Aorta (tissue), 5 donors: Measurements from ENCODE around the gene FBN1. TPM values are rescaled to one million over a fixed set of nuclear protein-coding genes. Genes with fewer than 3 reads are reported as not detected.
A peak's percentile ranks its signal among the peaks of the same experiment; 100 is the strongest.

Experiments used
- ATAC-seq: fragments of 200-7000 bp; cut with Tn5 transposase; one replicate; pipeline ENCODE4 v1.9.1; 2022; ENCODE audit warnings: moderate library complexity; ENCODE audit not compliant: low FRiP score
- DNase-seq, 2 donors: peaks; one replicate each; pipeline ENCODE4 v3.0.0-alpha.2; 2020
- H3K27ac ChIP-seq, 2 donors: one replicate each; pipeline ENCODE4 v1.5.1; 2013; ENCODE audit warnings: low read length in 2 of 2, mild to moderate bottlenecking in 2 of 2, moderate library complexity in 2 of 2, control low read depth in 1 of 2, inconsistent platforms in 1 of 2, low read depth in 1 of 2
- H3K27me3 ChIP-seq, 2 donors: one replicate each; pipeline ENCODE4 v1.6.1; 2013; ENCODE audit warnings: control low read depth in 1 of 2, low read length in 1 of 2, mild to moderate bottlenecking in 1 of 2, moderate library complexity in 1 of 2; ENCODE audit not compliant: insufficient read depth in 2 of 2, control insufficient read depth in 1 of 2
- H3K36me3 ChIP-seq, 2 donors: one replicate each; pipeline ENCODE4 v1.6.1; 2013; ENCODE audit warnings: control low read depth in 1 of 2, low read length in 1 of 2, mild to moderate bottlenecking in 1 of 2; ENCODE audit not compliant: insufficient read depth in 2 of 2, control insufficient read depth in 1 of 2
- H3K4me1 ChIP-seq, 2 donors: one replicate each; pipeline ENCODE4 v1.6.1; 2013; ENCODE audit warnings: low read length in 2 of 2, control low read depth in 1 of 2, mild to moderate bottlenecking in 1 of 2, moderate library complexity in 1 of 2; ENCODE audit not compliant: insufficient read depth in 2 of 2, control insufficient read depth in 1 of 2
- H3K4me3 ChIP-seq, 2 donors: one replicate each; pipeline ENCODE4 v1.5.1; 2013; ENCODE audit warnings: low read length in 2 of 2, control low read depth in 1 of 2, mild to moderate bottlenecking in 1 of 2
- H3K9me3 ChIP-seq: one replicate; pipeline ENCODE4 v1.6.1; 2013; ENCODE audit warnings: mild to moderate bottlenecking, low read length; ENCODE audit not compliant: control insufficient read depth
- WGBS, 2 donors: extraction: QIAGEN DNeasy Blood & Tissue Kit; methylation state at CpG; one replicate each; pipeline ENCODE4 v1.1.7; 2013; 5-methylcytosine and 5-hydroxymethylcytosine counted together
- intact Hi-C, 2 donors: fragments of 100-400 bp; cut with DNase I; formaldehyde crosslinking; loops; one replicate each; pipeline versions ENCODE4 v1.14.2 to v1.15.0; 2022
- polyA plus RNA-seq, 2 donors: library from polyadenylated mRNA; stranded (reverse); fragments of 200-250 nt; gene quantifications; one replicate each; pipeline ENCODE4 v1.2.3, GENCODE V29; 2013
- total RNA-seq, 2 donors: library from RNA; stranded (reverse); fragmentation: NEBNext Ultra II Directional; extraction: Animal tissue kit (Norgen Biotek cat#: 25700); gene quantifications; one replicate each; pipeline ENCODE4 v1.2.1, GENCODE V29; 2021
- donor health status: healthy with polysubstance abuse.
- donor health status: Bipolar disorder and iron deficiency.
- donor health status: DM: no; HTN: no; CAD: no.
- donor health status: DM: no; HTN: no; CAD: no.
- donor health status: DM: yes; HTN: yes; CAD: no.

FBN1 gene
- total and polyA plus RNA-seq, 4 donors: 24.7 to 529 (median 141) TPM

- no peaks in the 10 kb centered on the region for H3K9me3 ChIP-seq
- no peak overlapping the region for H3K27ac ChIP-seq
- ATAC-seq (no peak), DNase-seq (no peak)
- H3K27me3 ChIP-seq: no peaks in the 10 kb centered on the region
- H3K36me3 ChIP-seq: no peaks in the 10 kb centered on the region
- intact Hi-C loops: no loop called here
- 92% methylated on average over 7 of the region's 7 CpGs for WGBS, 2 donors
- no peaks in the 10 kb centered on the region for H3K4me1 ChIP-seq
- no peak overlapping the region for H3K4me3 ChIP-seq
Observed at GRCh38 chr15:48678851-48679250, 33.3 kb upstream of the FBN1 start.

GRCh38 chr15:48677821-48678220 is 32.3 kb upstream of the FBN1 start:
- ATAC-seq (no peak), DNase-seq (no peak)
- no peak overlapping the region for H3K4me3 ChIP-seq
- WGBS, 2 donors: 64 to 72% methylated on average over 2 of the region's 2 CpGs
- H3K27me3 ChIP-seq: no peaks in the 10 kb centered on the region
- no peaks in the 10 kb centered on the region for H3K9me3 ChIP-seq
- H3K27ac ChIP-seq: no peak overlapping the region
- H3K4me1 ChIP-seq: no peaks in the 10 kb centered on the region
- intact Hi-C loops: no loop called here
- no peaks in the 10 kb centered on the region for H3K36me3 ChIP-seq

GRCh38 chr15:48675436-48675835 is 29.9 kb upstream of the FBN1 start:
- Histone ChIP-seq H3K9me3 (peaks cover 1% of the 10 kb centered on the region), H3K36me3 (no peaks in the 10 kb centered on the region), H3K4me3 (no peak overlapping the region), H3K4me1 (no peaks in the 10 kb centered on the region), H3K27me3 (no peaks in the 10 kb centered on the region), H3K27ac (no peak overlapping the region)
- WGBS, 2 donors: 90 to 91% methylated on average over 4 of the region's 4 CpGs
- no peak for ATAC-seq
- intact Hi-C loops: no loop called here
- DNase-seq: no peak

DNA sequence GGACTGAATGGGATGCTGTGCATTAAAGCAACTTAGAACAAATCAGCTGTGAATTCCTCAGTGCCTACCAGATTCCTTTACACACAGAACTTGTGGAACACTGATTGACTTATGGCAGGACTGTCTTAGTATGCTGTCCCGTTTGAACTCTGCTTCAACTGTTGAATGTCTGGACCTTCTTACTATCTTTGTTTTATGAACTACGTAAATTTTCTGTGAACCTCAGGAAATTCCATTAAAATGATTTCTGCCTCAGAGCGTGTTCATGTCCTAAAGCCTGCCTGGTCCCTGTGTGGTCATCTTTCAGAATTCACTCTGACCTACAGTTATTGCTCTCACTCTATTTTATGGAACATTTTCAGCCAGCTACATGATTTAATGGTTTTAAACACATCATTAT is 29.4 kb upstream of the FBN1 start:
- no peaks in the 10 kb centered on the region for H3K36me3 ChIP-seq
- intact Hi-C loops: no loop called here
- H3K4me3 ChIP-seq: no peak overlapping the region
- ATAC-seq (no peak), DNase-seq (no peak)
- no peaks in the 10 kb centered on the region for H3K4me1 ChIP-seq
- 18 to 29% methylated on average over 3 of the region's 3 CpGs for WGBS, 2 donors
- no peaks in the 10 kb centered on the region for H3K27me3 ChIP-seq
- H3K27ac ChIP-seq: peak overlapping the region in 1 of 2 donors; percentile 43
- peaks cover 1% of the 10 kb centered on the region for H3K9me3 ChIP-seq

DNA sequence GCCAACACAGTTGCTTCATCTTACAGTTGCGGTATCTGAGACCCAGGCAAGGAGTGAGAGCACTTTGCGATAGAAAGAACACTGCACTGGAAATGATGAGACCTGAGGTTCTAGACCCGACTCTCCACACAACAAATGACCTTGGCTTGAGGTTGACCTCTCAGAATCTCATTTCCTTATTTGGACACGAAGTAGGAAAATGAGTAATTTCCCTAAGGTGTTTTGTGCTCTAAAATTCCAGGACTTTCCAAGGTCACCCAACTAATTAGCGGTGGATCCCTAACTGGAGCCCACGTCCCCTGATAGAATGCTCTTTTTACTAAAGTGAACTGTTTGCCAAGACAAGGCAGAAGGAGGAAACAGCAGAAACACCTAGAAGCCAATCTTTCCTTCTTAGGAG is 26.7 kb upstream of the FBN1 start:
- no peaks in the 10 kb centered on the region for H3K4me1 ChIP-seq
- intact Hi-C loops: no loop called here
- H3K9me3 ChIP-seq: peaks cover 1% of the 10 kb centered on the region
- no peaks in the 10 kb centered on the region for H3K36me3 ChIP-seq
- H3K27me3 ChIP-seq: no peaks in the 10 kb centered on the region
- 96 to 97% methylated on average over 6 of the region's 6 CpGs for WGBS, 2 donors
- DNase-seq: no peak
- ATAC-seq: no peak
- no peak overlapping the region for H3K4me3 ChIP-seq
- no peak overlapping the region for H3K27ac ChIP-seq

GRCh38 chr15:48671103-48672022 is 25.9 kb upstream of the FBN1 start:
- WGBS, 2 donors: 39 to 45% methylated on average over 6 of the region's 6 CpGs
- Histone ChIP-seq H3K4me3 (no peak overlapping the region), H3K27ac (no peak overlapping the region), H3K4me1 (no peaks in the 10 kb centered on the region), H3K27me3 (no peaks in the 10 kb centered on the region), H3K36me3 (no peaks in the 10 kb centered on the region), H3K9me3 (peaks cover 1% of the 10 kb centered on the region)
- intact Hi-C loops: no loop called here
- peak; percentile 76 to 77 for DNase-seq
- peak; percentile 83 for ATAC-seq

DNA sequence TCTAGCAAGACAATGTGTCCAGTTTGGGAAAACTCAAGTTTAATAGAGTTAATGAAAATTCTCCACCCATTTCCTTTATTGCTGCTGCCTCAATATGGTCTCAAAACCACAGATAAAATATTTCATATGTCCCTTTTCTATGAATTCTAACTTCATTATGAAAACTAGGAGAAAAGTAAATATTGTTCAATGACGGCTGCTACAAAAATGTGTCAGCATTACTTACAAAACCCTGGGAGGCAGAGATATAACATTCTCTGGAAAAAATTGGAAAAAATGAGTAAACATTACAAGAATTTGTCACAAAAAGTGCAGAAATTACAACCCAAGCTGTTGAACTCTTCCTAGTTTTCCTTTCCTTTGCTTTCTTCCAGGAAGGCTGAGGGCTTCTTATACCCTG is 22.2 kb upstream of the FBN1 start:
- Histone ChIP-seq H3K4me3 (no peak overlapping the region), H3K36me3 (no peaks in the 10 kb centered on the region), H3K27ac (no peak overlapping the region), H3K4me1 (no peaks in the 10 kb centered on the region), H3K9me3 (peaks cover 1% of the 10 kb centered on the region), H3K27me3 (no peaks in the 10 kb centered on the region)
- DNase-seq: no peak
- intact Hi-C loops: no loop called here
- no peak for ATAC-seq
- 5 to 7% methylated on average over 1 of the region's 1 CpG for WGBS, 2 donors

DNA sequence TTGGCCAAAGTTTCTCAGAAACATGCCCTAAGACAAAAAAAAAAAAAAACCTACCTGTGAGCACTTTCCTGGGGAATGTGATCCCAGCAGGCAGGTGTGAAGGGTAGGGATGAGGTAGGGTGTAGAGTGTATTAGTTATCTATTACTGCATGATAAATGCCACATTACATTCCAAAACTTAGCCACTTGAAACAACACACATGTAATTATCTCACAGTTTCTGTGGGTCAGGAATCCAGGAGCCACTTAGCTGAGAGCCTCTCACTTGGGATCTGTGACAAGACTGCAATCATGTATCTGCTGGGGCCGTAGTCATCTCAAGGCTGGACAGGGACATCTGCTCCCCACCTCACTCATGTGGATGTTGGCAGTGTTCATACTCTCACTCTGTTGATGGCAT is 18.9 kb upstream of the FBN1 start:
- no peak overlapping the region for H3K27ac ChIP-seq
- ATAC-seq: no peak
- H3K4me3 ChIP-seq: no peak overlapping the region
- no peaks in the 10 kb centered on the region for H3K4me1 ChIP-seq
- 96% methylated on average over 1 of the region's 1 CpG for WGBS, 2 donors
- no peaks in the 10 kb centered on the region for H3K9me3 ChIP-seq
- DNase-seq: no peak
- intact Hi-C loops: no loop called here
- no peaks in the 10 kb centered on the region for H3K27me3 ChIP-seq
- no peaks in the 10 kb centered on the region for H3K36me3 ChIP-seq

DNA sequence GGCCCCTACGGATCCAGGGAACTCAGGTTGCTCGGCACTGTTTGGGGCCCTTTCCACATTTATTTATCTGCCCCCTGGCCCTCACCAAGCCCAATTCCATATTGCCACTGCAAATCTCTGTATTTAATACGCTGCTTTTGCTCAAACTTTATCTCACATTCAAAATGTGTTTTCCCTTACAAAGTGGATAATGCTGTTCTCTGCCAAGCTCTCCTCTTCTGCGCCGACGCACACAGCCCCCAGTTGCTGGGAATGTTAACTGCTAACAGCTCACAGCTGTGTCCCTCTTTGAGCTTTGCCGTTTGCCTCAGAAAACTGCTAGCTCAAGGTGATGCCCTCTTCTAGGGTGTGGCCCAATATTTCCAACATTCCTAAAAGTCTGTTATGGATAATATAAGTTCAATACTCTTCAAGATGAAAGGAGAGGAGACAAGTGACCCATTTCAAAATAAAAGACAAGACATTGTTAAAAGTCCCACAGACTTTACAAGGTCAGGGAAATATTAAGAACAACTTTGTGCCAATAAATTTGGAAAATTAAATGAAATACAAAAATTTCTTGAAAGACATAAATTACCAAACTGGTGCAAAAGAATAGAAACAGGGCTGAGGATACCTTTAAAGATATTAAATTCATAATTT is 12.6 kb upstream of the FBN1 start:
- H3K4me3 ChIP-seq: no peak overlapping the region
- H3K9me3 ChIP-seq: no peaks in the 10 kb centered on the region
- intact Hi-C loops: no loop called here
- no peak for ATAC-seq
- WGBS, 2 donors: 49 to 51% methylated on average over 7 of the region's 7 CpGs
- H3K36me3 ChIP-seq: no peaks in the 10 kb centered on the region
- no peak overlapping the region for H3K27ac ChIP-seq
- no peaks in the 10 kb centered on the region for H3K4me1 ChIP-seq
- no peaks in the 10 kb centered on the region for H3K27me3 ChIP-seq
- DNase-seq: no peak
